Hepatocyte (in vitro differentiated cells): ENCODE data around the gene GRIN3A. TPM values are rescaled to one million over a fixed set of nuclear protein-coding genes. Genes with fewer than 3 reads are reported as not detected.

Experiments
- DNase-seq: peaks from one replicate; pipeline ENCODE4 v3.0.0-alpha.2; 2016; ENCODE audit warnings: low spot score
- H2AFZ ChIP-seq: fragments of 200-600 bp; sonication (generic); 2 replicates; pipeline ENCODE4 v1.6.0; 2016; ENCODE audit warnings: antibody characterized with exemption, mild to moderate bottlenecking
- H3K27ac ChIP-seq: fragments of 200-600 bp; sonication (generic); 2 replicates; pipeline ENCODE4 v1.5.1; 2016; ENCODE audit warnings: mild to moderate bottlenecking
- H3K27me3 ChIP-seq: fragments of 200-600 bp; sonication (generic); 2 replicates; pipeline ENCODE4 v1.6.1; 2016
- H3K36me3 ChIP-seq: fragments of 200-600 bp; sonication (generic); replicated peaks from 2 replicates; pipeline ENCODE4 v1.5.1; 2016; ENCODE audit warnings: low read depth; ENCODE audit not compliant: insufficient read depth
- H3K4me1 ChIP-seq: fragments of 200-600 bp; sonication (generic); 2 replicates; pipeline ENCODE4 v1.5.1; 2016; ENCODE audit warnings: mild to moderate bottlenecking, moderate library complexity; ENCODE audit not compliant: insufficient read depth
- H3K4me2 ChIP-seq: fragments of 200-600 bp; sonication (generic); 2 replicates; pipeline ENCODE4 v1.6.0; 2016
- H3K4me3 ChIP-seq: fragments of 200-600 bp; sonication (generic); 2 replicates; pipeline ENCODE4 v1.5.1; 2016; ENCODE audit warnings: mild to moderate bottlenecking
- H3K79me2 ChIP-seq: fragments of 200-600 bp; sonication (generic); 2 replicates; pipeline ENCODE4 v1.6.0; 2017; ENCODE audit warnings: mild to moderate bottlenecking
- H3K9me2 ChIP-seq: fragments of 200-600 bp; sonication (generic); replicated peaks from 2 replicates; pipeline ENCODE4 v1.6.0; 2017; ENCODE audit warnings: mild to moderate bottlenecking; ENCODE audit not compliant: insufficient read depth
- H3K9me3 ChIP-seq: fragments of 200-600 bp; sonication (generic); 2 replicates; pipeline ENCODE4 v1.5.1; 2016; ENCODE audit warnings: low read depth, mild to moderate bottlenecking
- H4K20me1 ChIP-seq: fragments of 200-600 bp; sonication (generic); 2 replicates; pipeline ENCODE4 v1.6.0; 2016; ENCODE audit warnings: mild to moderate bottlenecking; ENCODE audit not compliant: insufficient read depth, poor library complexity, severe bottlenecking
- EZH2 ChIP-seq: fragments of 200-600 bp; sonication (generic); IDR thresholded peaks from 2 replicates; pipeline ENCODE4 v1.6.1; 2016; ENCODE audit warnings: antibody characterized with exemption, mild to moderate bottlenecking, borderline replicate concordance
- EZH2phosphoT487 ChIP-seq: fragments of 200-600 bp; sonication (generic); IDR thresholded peaks from one replicate; pipeline ENCODE4 v1.6.1; 2018; ENCODE audit warnings: antibody characterized with exemption, mild to moderate bottlenecking, low read depth, moderate library complexity; ENCODE audit not compliant: unreplicated experiment, severe bottlenecking
- WGBS: methylation state at CpG from one replicate; pipeline ENCODE4 v1.1.6; 2016; ENCODE audit warnings: low lambda C conversion rate; ENCODE audit errors: missing lambda C conversion rate; 5-methylcytosine and 5-hydroxymethylcytosine counted together
- polyA plus RNA-seq: library from polyadenylated mRNA; unstranded; fragments of >200 nt; fragmentation: Nextera tagmentation; extraction: Ambion mirVana; gene quantifications from 2 replicates; pipeline ENCODE4 v1.2.1, GENCODE V29; 2016
- total RNA-seq: library from RNA; depleted of rRNA; stranded (reverse); fragments of >200 nt; gene quantifications from 2 replicates; pipeline ENCODE4 v1.2.3, GENCODE V29; 2014
- TF ChIP-seq, protein P1 (sequence below): fragments of 200-600 bp; sonication (generic); IDR thresholded peaks from 2 replicates; pipeline ENCODE4 v1.5.1; 2016; ENCODE audit warnings: antibody characterized with exemption, mild to moderate bottlenecking; ENCODE audit not compliant: poor library complexity

Gene GRIN3A
- total and polyA plus RNA-seq, 2 experiments from 2014 or later: 0.10 TPM; not detected in 1

GRCh38 chr9:101530076-101530711, 208.3 kb downstream of the GRIN3A start:
- no peaks in the 10 kb centered on the region for H3K36me3 ChIP-seq
- DNase-seq: peak; percentile 85
- H2AFZ ChIP-seq: no peak overlapping the region
- H3K79me2 ChIP-seq: peaks cover 12% of the 10 kb centered on the region
- H4K20me1 ChIP-seq: no peaks in the 10 kb centered on the region
- TF ChIP-seq, protein P1, sequence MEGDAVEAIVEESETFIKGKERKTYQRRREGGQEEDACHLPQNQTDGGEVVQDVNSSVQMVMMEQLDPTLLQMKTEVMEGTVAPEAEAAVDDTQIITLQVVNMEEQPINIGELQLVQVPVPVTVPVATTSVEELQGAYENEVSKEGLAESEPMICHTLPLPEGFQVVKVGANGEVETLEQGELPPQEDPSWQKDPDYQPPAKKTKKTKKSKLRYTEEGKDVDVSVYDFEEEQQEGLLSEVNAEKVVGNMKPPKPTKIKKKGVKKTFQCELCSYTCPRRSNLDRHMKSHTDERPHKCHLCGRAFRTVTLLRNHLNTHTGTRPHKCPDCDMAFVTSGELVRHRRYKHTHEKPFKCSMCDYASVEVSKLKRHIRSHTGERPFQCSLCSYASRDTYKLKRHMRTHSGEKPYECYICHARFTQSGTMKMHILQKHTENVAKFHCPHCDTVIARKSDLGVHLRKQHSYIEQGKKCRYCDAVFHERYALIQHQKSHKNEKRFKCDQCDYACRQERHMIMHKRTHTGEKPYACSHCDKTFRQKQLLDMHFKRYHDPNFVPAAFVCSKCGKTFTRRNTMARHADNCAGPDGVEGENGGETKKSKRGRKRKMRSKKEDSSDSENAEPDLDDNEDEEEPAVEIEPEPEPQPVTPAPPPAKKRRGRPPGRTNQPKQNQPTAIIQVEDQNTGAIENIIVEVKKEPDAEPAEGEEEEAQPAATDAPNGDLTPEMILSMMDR: peak; percentile 83
- no peak for TF ChIP-seq EZH2phosphoT487
- no peak overlapping the region for H3K27ac ChIP-seq
- no peaks in the 10 kb centered on the region for H3K9me3 ChIP-seq
- 24% methylated on average over 6 of the region's 6 CpGs for WGBS
- no peaks in the 10 kb centered on the region for H3K27me3 ChIP-seq
- H3K4me2 ChIP-seq: no peak overlapping the region
- no peaks in the 10 kb centered on the region for H3K9me2 ChIP-seq
- peaks cover under 1% of the 10 kb centered on the region for H3K4me1 ChIP-seq
- H3K4me3 ChIP-seq: no peak overlapping the region

DNA sequence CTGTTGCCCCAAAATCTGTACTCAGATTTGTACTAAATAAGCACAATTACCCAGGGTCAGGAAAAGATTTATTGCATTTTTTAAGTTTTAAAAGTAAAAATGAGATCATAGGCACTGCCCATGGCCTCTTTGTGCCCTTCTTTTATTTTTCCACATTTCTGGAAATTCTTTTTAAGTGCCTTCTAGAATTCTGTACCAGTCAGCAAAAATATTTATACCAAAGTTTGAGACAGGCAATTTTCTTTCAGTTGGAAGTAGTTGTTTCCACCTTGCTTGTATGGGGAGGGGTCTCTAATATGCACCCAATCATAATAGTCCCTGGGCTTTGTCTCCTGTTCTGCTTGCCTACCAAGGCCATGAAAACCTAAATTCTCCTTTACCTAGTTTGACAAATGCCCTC, 210.4 kb downstream of the GRIN3A start:
- Histone ChIP-seq H3K9me2 (no peaks in the 10 kb centered on the region), H4K20me1 (no peaks in the 10 kb centered on the region), H3K4me1 (no peaks in the 10 kb centered on the region), H3K9me3 (no peaks in the 10 kb centered on the region), H3K79me2 (no peaks in the 10 kb centered on the region), H3K27me3 (no peaks in the 10 kb centered on the region), H3K36me3 (no peaks in the 10 kb centered on the region), H3K4me2 (no peak overlapping the region), H3K4me3 (no peak overlapping the region), H3K27ac (no peak overlapping the region), H2AFZ (no peak overlapping the region)
- no peak for DNase-seq
- TF ChIP-seq EZH2phosphoT487 (no peak), EZH2 (no peak)
- TF ChIP-seq, protein P1: no peak

DNA sequence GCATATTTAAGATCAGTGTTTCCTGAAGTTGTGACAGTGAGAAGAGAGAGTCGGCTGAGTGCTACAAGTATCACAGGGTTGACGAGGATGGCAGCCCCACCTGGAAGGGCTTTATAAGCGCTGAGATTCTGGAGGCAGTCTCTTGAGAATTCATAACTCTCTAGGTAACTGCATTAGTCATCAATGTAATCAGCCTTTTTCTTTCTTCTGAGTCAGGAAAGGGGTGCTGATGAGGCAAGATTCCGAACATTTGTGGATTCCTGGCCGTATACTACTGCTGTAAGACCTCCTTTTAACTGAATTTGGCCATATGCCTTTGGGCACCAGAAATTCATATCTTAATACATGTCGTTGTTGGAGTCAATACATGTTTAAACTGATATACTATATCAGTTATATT, 211.4 kb downstream of the GRIN3A start:
- Histone ChIP-seq H3K4me2 (no peak overlapping the region), H3K36me3 (no peaks in the 10 kb centered on the region), H3K4me1 (no peaks in the 10 kb centered on the region), H4K20me1 (no peaks in the 10 kb centered on the region), H3K9me3 (no peaks in the 10 kb centered on the region), H3K9me2 (no peaks in the 10 kb centered on the region), H3K79me2 (no peaks in the 10 kb centered on the region), H2AFZ (no peak overlapping the region), H3K27ac (no peak overlapping the region), H3K4me3 (no peak overlapping the region), H3K27me3 (no peaks in the 10 kb centered on the region)
- DNase-seq: no peak
- TF ChIP-seq, protein P1: no peak
- TF ChIP-seq EZH2phosphoT487 (no peak), EZH2 (no peak)
- 82% methylated on average over 6 of the region's 6 CpGs for WGBS
